LNCAP (cell line): ENCODE data around the gene EPB41.

Experiments
- CTCF ChIP-seq: fragments of 450-650 bp; IDR thresholded peaks from 2 replicates; pipeline ENCODE4 v1.5.1; 2017; ENCODE audit warnings: mild to moderate bottlenecking

Gene EPB41

GRCh38 chr1:28905921-28906666, 8.3 kb upstream of the EPB41 start:
- TF ChIP-seq CTCF = no peak

GRCh38 chr1:28909198-28909597, 5.2 kb upstream of the EPB41 start:
- no peak for TF ChIP-seq CTCF

GRCh38 chr1:28910379-28911115, 3.8 kb upstream of the EPB41 start:
- TF ChIP-seq CTCF = no peak

GRCh38 chr1:28913786-28914227, 562 bp upstream of the EPB41 start:
- no peak for TF ChIP-seq CTCF

GRCh38 chr1:28915031-28915895, 894 bp downstream of the EPB41 start:
- no peak for TF ChIP-seq CTCF

GRCh38 chr1:28917757-28918118, 3.4 kb downstream of the EPB41 start:
- no peak for TF ChIP-seq CTCF

GRCh38 chr1:28921286-28921869, 7.0 kb downstream of the EPB41 start:
- TF ChIP-seq CTCF = no peak
